Gastroesophageal sphincter (tissue), 4 donors: ENCODE data around the gene NKX1-2. TPM values are rescaled to one million over a fixed set of nuclear protein-coding genes. Genes with fewer than 3 reads are reported as not detected.

ENCODE experiments used
- ATAC-seq: fragments of 150-250 bp; one replicate; pipeline ENCODE4 v1.9.1; 2016; ENCODE audit warnings: mild to moderate bottlenecking, moderate library complexity
- H3K27ac ChIP-seq, 4 donors: fragments of 200-600 bp; sonication (generic) in 3 of 4; 1 replicate in 3 of 4; 2 replicates in 1 of 4; pipeline ENCODE4 v1.5.1; 2016 to 2019
- H3K27me3 ChIP-seq: fragments of 200-600 bp; sonication (generic); one replicate; pipeline ENCODE4 v1.5.1; 2019
- H3K36me3 ChIP-seq, 2 donors: fragments of 200-600 bp; sonication (generic); one replicate each; pipeline ENCODE4 v1.5.1; 2019; ENCODE audit warnings: control low read depth in 1 of 2
- H3K4me1 ChIP-seq, 3 donors: fragments of 200-600 bp; sonication (generic); 1 replicate in 2 of 3; 2 replicates in 1 of 3; pipeline ENCODE4 v1.5.1; 2016 to 2019; ENCODE audit warnings: control low read depth in 2 of 3
- H3K4me3 ChIP-seq, 2 donors: fragments of 200-600 bp; sonication (generic); one replicate each; pipeline ENCODE4 v1.5.1; 2019; ENCODE audit warnings: mild to moderate bottlenecking in 1 of 2, moderate library complexity in 1 of 2
- H3K9me3 ChIP-seq, 3 donors: fragments of 200-600 bp; sonication (generic); one replicate each; pipeline ENCODE4 v1.5.1; 2017 to 2019; ENCODE audit warnings: control low read depth in 2 of 3
- CTCF ChIP-seq, 4 experiments: fragments of 200-600 bp in 2 of 4; fragments of 450-650 bp in 2 of 4; sonication (generic) in 1 of 4; IDR thresholded peaks; one replicate each; pipeline ENCODE4 v1.5.1; 2017 to 2019; ENCODE audit warnings: antibody characterized with exemption in 4 of 4, mild to moderate bottlenecking in 2 of 4, moderate library complexity in 2 of 4
- EP300 ChIP-seq: sonication (generic); formaldehyde crosslinking; IDR thresholded peaks from one replicate; pipeline ENCODE4 v1.6.1; 2017; ENCODE audit warnings: antibody characterized with exemption, mild to moderate bottlenecking
- POLR2A ChIP-seq, 2 donors: fragments of 450-650 bp; IDR thresholded peaks; one replicate each; pipeline ENCODE4 v1.6.1; 2017; ENCODE audit warnings: antibody characterized with exemption in 2 of 2, mild to moderate bottlenecking in 2 of 2, moderate library complexity in 1 of 2
- POLR2AphosphoS5 ChIP-seq: sonication (generic); formaldehyde crosslinking; IDR thresholded peaks from one replicate; pipeline ENCODE4 v1.6.1; 2017; ENCODE audit warnings: antibody characterized with exemption
- WGBS, 2 donors: methylation state at CpG; one replicate each; pipeline ENCODE4 v1.1.5; 2018; ENCODE audit warnings: low coverage in 1 of 2; 5-methylcytosine and 5-hydroxymethylcytosine counted together
- total RNA-seq, 4 donors: library from RNA; depleted of rRNA; stranded (reverse); fragments of >200 nt; gene quantifications; one replicate each; pipeline ENCODE4 v1.1.0, GENCODE V29; 2016

The NKX1-2 gene
- total RNA-seq, 4 donors from 2014 or later = 0.12 TPM; not detected in 3

DNA sequence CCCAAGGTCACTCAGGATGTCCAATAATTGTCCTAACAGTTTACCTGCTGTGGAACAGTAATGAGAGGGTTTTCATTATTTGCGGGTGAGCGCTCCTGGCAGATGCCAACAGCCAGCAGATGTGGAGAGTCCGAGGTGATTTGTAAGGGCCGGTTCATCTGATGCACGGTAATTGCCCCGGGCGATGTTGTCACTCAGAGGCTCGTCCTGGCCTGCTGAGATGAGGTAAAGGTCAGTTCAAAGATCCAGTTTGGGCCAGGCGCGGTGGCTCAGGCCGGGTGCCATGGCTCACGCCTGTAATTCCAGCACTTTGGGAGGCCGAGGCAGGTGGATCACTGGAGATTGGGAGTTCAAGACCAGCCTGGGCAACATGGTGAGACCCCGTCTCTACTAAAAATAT, 28.7 kb upstream of the NKX1-2 start:
- Histone ChIP-seq H3K27ac (no peak overlapping the region), H3K9me3 (no peaks in the 10 kb centered on the region), H3K27me3 (no peaks in the 10 kb centered on the region), H3K4me1 (no peaks in the 10 kb centered on the region), H3K36me3 (no peaks in the 10 kb centered on the region), H3K4me3 (no peak overlapping the region)
- ATAC-seq = no peak
- TF ChIP-seq POLR2A (IDR thresholded peaks at IDR 0.05) = no peak
- TF ChIP-seq CTCF (IDR thresholded peaks at IDR 0.05) = no peak
- 57 to 97% methylated on average over 2 to 6 of the region's 14 CpGs for WGBS, 2 donors

GRCh38 chr10:124477614-124478363, 28.0 kb upstream of the NKX1-2 start:
- Histone ChIP-seq H3K27me3 (no peaks in the 10 kb centered on the region), H3K9me3 (no peaks in the 10 kb centered on the region), H3K4me3 (no peak overlapping the region), H3K36me3 (no peaks in the 10 kb centered on the region), H3K27ac (no peak overlapping the region), H3K4me1 (no peaks in the 10 kb centered on the region)
- TF ChIP-seq CTCF (IDR thresholded peaks at IDR 0.05) = no peak
- TF ChIP-seq EP300 = no peak
- no peak for TF ChIP-seq POLR2A (IDR thresholded peaks at IDR 0.05)
- TF ChIP-seq POLR2AphosphoS5 = no peak
- WGBS, 2 donors = 60% methylated on average over 2 of the region's 11 CpGs; no CpG with 5 or more reads in 1 of the 2 donors
- ATAC-seq = no peak

- Histone ChIP-seq H3K27me3 (no peaks in the 10 kb centered on the region), H3K9me3 (no peaks in the 10 kb centered on the region), H3K4me3 (no peak overlapping the region), H3K36me3 (no peaks in the 10 kb centered on the region), H3K27ac (no peak overlapping the region), H3K4me1 (no peaks in the 10 kb centered on the region)
- 98% methylated on average over 7 of the region's 23 CpGs; no CpG with 5 or more reads in 1 of the 2 donors for WGBS, 2 donors
- TF ChIP-seq CTCF (IDR thresholded peaks at IDR 0.05) = no peak
- no peak for ATAC-seq
Measured at GRCh38 chr10:124476043-124476725, 26.3 kb upstream of the NKX1-2 start.

GRCh38 chr10:124474514-124475070, 24.8 kb upstream of the NKX1-2 start:
- TF ChIP-seq POLR2A (IDR thresholded peaks at IDR 0.05) = no peak
- no peak for TF ChIP-seq CTCF (IDR thresholded peaks at IDR 0.05)
- TF ChIP-seq EP300 = no peak
- no peak for TF ChIP-seq POLR2AphosphoS5

GRCh38 chr10:124473070-124473469, 23.2 kb upstream of the NKX1-2 start:
- TF ChIP-seq EP300 = no peak
- no peak for TF ChIP-seq POLR2A (IDR thresholded peaks at IDR 0.05)
- no peak for TF ChIP-seq CTCF (IDR thresholded peaks at IDR 0.05)
- TF ChIP-seq POLR2AphosphoS5 = no peak
- WGBS, 2 donors = 90% methylated on average over 2 of the region's 3 CpGs; no CpG with 5 or more reads in 1 of the 2 donors
- no peak overlapping the region for H3K27ac ChIP-seq
- no peak overlapping the region for H3K4me3 ChIP-seq
- H3K9me3 ChIP-seq = no peaks in the 10 kb centered on the region
- no peaks in the 10 kb centered on the region for H3K27me3 ChIP-seq
- no peaks in the 10 kb centered on the region for H3K4me1 ChIP-seq
- no peak for ATAC-seq
- H3K36me3 ChIP-seq = no peaks in the 10 kb centered on the region

More at GRCh38 chr10:124474514-124475070, 24.8 kb upstream of the NKX1-2 start:
- Histone ChIP-seq H3K9me3 (no peaks in the 10 kb centered on the region), H3K27ac (no peak overlapping the region), H3K4me1 (no peaks in the 10 kb centered on the region), H3K4me3 (no peak overlapping the region), H3K27me3 (no peaks in the 10 kb centered on the region), H3K36me3 (no peaks in the 10 kb centered on the region)
- WGBS, 2 donors = 73 to 100% methylated on average over 1 to 3 of the region's 9 CpGs
- no peak for ATAC-seq
